ENCODE measurements around the gene UBE2D4.

GRCh38 chr7:43953071-43953470, 26.8 kb downstream of the UBE2D4 start:
- TF ChIP-seq CTCF (IDR thresholded peaks at IDR 0.05; ENCODE audit: insufficient read depth, low read depth, low read length): no peak
- no peak for TF ChIP-seq EZH2 (IDR thresholded peaks at IDR 0.05; ENCODE audit: insufficient read depth, low read length)
